ENCODE data around the gene PLCB1.
"Not testable (repeated sequence)": the region's sequence is repeated elsewhere in the genome, so short reads cannot be mapped to it uniquely, and the experiment has no call there.

Gene PLCB1

DNA sequence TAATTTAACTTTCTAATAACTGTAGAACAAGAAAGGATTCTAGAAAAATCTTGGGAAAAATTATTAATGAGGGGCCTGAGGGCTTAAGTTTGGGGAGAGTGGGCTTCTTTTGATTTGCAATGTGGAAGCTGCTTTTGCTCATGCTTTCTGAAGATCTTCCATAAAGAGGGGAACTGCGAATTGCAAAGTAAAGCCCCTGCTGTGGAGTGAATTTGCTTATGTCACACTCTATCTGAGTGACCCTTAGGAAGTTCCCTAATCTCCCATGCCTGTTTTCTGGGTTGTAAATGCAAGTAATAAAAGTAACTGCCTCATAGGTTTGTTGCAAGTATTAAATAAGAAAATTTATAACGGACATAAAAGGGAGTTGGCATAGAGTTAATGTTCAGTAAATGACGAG lies 301.2 kb downstream of the PLCB1 start:
- H3K4me3 ChIP-seq (ENCODE audit: low read depth, low read length), result no peak overlapping the region
- TF ChIP-seq CTCF (IDR thresholded peaks at IDR 0.05; ENCODE audit: low read depth, low read length), result no peak

DNA sequence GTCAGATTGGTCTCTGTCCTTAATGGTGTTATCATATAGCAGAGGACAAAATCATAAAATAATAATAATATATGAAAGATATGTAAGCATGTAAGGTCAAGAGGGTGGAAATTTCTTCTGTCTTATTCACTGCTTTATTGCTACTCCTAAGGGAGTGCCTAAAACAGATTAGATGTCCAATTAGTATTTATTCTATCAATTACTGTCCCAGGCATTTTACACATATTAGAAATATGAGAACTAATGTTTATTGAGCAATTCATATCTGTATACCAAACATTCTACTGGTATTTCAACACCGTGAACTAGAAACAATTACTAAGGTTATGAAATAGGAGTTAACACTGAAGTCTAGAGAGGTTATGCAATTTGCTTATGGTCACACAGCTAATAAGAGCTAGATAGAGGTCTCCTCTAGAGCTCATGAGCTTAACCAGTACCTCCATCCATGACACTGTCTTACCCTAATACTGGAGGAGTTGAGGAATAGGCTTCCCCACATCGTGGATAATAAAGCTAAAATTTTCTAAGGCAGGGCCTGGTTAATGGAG lies 302.3 kb downstream of the PLCB1 start:
- no peak overlapping the region for H3K4me3 ChIP-seq (ENCODE audit: low read depth, low read length)
- TF ChIP-seq CTCF (IDR thresholded peaks at IDR 0.05; ENCODE audit: low read depth, low read length), result no peak

- no peak for TF ChIP-seq CTCF (IDR thresholded peaks at IDR 0.05; ENCODE audit: low read depth, low read length)
- H3K4me3 ChIP-seq (ENCODE audit: low read depth, low read length), result no peak overlapping the region
Measured at GRCh38 chr20:8435285-8436035, 303.4 kb downstream of the PLCB1 start.

GRCh38 chr20:8436938-8437337 lies 304.9 kb downstream of the PLCB1 start:
- H3K4me3 ChIP-seq (ENCODE audit: low read depth, low read length), result not testable (repeated sequence)

DNA sequence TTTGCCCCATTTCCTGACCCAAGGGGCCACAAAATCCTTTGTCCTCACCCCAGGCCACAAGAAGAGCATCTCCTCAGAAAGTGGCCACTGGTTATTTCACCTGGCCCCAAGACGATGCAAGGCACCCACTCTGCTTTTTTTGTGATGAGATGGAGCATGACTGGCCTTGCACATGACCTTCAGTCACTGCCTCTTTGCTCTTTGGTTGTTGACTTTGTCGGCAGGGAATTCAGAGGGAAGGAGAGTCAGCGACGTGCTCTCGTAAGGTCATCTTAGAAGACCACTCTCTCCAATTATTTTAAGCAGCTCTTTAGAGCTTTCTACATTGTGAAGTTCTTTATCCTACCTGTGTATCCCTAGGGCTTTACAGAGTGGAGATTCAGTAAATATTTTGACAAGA lies 306.7 kb downstream of the PLCB1 start:
- TF ChIP-seq CTCF (IDR thresholded peaks at IDR 0.05; ENCODE audit: low read depth, low read length), result no peak
- no peak overlapping the region for H3K4me3 ChIP-seq (ENCODE audit: low read depth, low read length)

DNA sequence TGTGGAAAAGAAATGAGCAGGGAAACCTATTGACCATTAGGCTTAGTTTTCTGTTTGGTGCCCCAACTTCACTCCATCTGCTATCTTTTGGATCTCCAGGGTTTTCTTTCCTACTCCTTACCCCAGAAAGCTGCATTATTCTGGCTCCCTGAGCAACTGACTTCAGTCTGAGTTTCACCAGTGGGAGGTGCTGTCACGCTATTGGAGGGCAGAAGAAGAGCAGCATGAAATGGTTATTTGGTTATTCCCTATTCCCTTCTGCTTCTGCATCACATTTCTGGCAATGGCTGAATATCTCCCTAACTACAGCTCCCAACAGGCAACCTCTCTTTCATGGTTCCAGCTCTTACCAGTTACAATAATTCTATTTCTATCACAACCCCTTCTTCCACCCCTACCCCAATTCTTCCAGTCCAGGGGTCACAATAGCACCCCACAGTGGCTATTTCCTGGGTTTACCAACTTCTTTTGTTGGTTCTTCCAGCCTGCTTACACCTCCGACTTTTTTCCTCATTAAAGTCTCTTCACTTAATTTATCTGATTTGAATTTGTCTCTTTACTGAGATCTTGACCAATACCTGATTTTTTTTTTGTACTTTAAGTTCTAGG lies 311.5 kb downstream of the PLCB1 start:
- TF ChIP-seq CTCF (IDR thresholded peaks at IDR 0.05; ENCODE audit: low read depth, low read length), result no peak
- H3K4me3 ChIP-seq (ENCODE audit: low read depth, low read length), result no peak overlapping the region

GRCh38 chr20:8447262-8448120 lies 315.4 kb downstream of the PLCB1 start:
- no peak overlapping the region for H3K4me3 ChIP-seq (ENCODE audit: low read depth, low read length)
- no peak for TF ChIP-seq CTCF (IDR thresholded peaks at IDR 0.05; ENCODE audit: low read depth, low read length)
